Activated CD4-positive, alpha-beta T cell treated with anti-CD3 and anti-CD28 coated beads, Interleukin-2, amount 50 U/mL, for 1 hour (primary cell): Measurements from ENCODE around the gene TMEM45A.
"Not testable (repeated sequence)": the region's sequence is repeated elsewhere in the genome, so short reads cannot be mapped to it uniquely, and the experiment has no call there.

Source experiments
- DNase-seq: peaks from one replicate; pipeline ENCODE4 v3.0.0-alpha.2; 2020

Gene TMEM45A

GRCh38 chr3:100492059-100493006 lies at the start of gene TMEM45A:
TMEM45A (plus strand) TSS chr3:100492619; CDS start chr3:100555212, 62,593 bp downstream.
- peak; percentile 38 for DNase-seq

GRCh38 chr3:100443690-100444089 lies 48.7 kb upstream of the TMEM45A start:
- no peak for DNase-seq

GRCh38 chr3:100447067-100447466 lies 45.4 kb upstream of the TMEM45A start:
- not testable (repeated sequence) for DNase-seq

- no peak for DNase-seq
Measured at GRCh38 chr3:100448079-100448478, 44.3 kb upstream of the TMEM45A start.

- no peak for DNase-seq
Measured at GRCh38 chr3:100449214-100449613, 43.2 kb upstream of the TMEM45A start.

- DNase-seq: no peak
Measured at GRCh38 chr3:100454677-100455076, 37.7 kb upstream of the TMEM45A start.

GRCh38 chr3:100455841-100456550 lies 36.4 kb upstream of the TMEM45A start:
- DNase-seq: no peak

GRCh38 chr3:100456745-100457144 lies 35.7 kb upstream of the TMEM45A start:
- DNase-seq: no peak

- DNase-seq: no peak
Measured at GRCh38 chr3:100457811-100458210, 34.6 kb upstream of the TMEM45A start.

GRCh38 chr3:100458814-100459213 lies 33.6 kb upstream of the TMEM45A start:
- no peak for DNase-seq

GRCh38 chr3:100463002-100463401 lies 29.4 kb upstream of the TMEM45A start:
- DNase-seq: no peak

- DNase-seq: no peak
Measured at GRCh38 chr3:100463646-100464155, 28.7 kb upstream of the TMEM45A start.

GRCh38 chr3:100465892-100466777 lies 26.3 kb upstream of the TMEM45A start:
- no peak for DNase-seq

GRCh38 chr3:100467133-100467532 lies 25.3 kb upstream of the TMEM45A start:
- no peak for DNase-seq

GRCh38 chr3:100468676-100469075 lies 23.7 kb upstream of the TMEM45A start:
- no peak for DNase-seq

- DNase-seq: no peak
Measured at GRCh38 chr3:100470951-100471350, 21.5 kb upstream of the TMEM45A start.

GRCh38 chr3:100471444-100471843 lies 21.0 kb upstream of the TMEM45A start:
- no peak for DNase-seq

GRCh38 chr3:100477851-100478360 lies 14.5 kb upstream of the TMEM45A start:
- not testable (repeated sequence) for DNase-seq

- DNase-seq: not testable (repeated sequence)
Measured at GRCh38 chr3:100478521-100478920, 13.9 kb upstream of the TMEM45A start.

GRCh38 chr3:100480081-100480480 lies 12.3 kb upstream of the TMEM45A start:
- no peak for DNase-seq

GRCh38 chr3:100482176-100482575 lies 10.2 kb upstream of the TMEM45A start:
- DNase-seq: no peak

- no peak for DNase-seq
Measured at GRCh38 chr3:100483529-100483928, 8.9 kb upstream of the TMEM45A start.
